Neural progenitor cell (in vitro differentiated cells): ENCODE data around the gene BMP7.

Source experiments
- EZH2phosphoT487 ChIP-seq: fragments of 200-600 bp; sonication (generic); IDR thresholded peaks from 2 replicates; pipeline ENCODE4 v1.6.1; 2017; ENCODE audit warnings: antibody characterized with exemption
- TF ChIP-seq, protein P1 (sequence below): fragments of 200-600 bp; sonication (generic); IDR thresholded peaks from 2 replicates; pipeline ENCODE4 v1.5.1; 2017; ENCODE audit warnings: antibody characterized with exemption, mild to moderate bottlenecking

DNA sequence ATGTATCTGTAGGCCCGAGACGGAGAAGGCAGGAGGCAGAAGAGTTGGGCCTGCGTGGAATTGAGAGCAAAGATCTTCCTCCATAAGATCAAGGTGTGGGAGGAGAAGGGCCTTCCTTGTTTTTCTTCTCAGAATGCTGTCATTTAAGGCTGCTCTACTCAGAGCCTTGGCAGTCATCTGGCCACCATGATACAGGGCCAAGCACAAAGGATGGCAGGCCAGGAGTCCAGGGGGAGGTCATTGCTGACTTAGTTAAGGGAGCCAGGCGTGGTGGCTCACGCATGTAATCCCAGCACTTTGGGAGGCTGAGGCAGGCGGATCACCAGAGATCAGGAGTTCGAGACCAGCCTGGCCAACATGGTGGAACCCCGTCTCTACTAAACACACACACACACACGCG lies 137.1 kb downstream of the BMP7 start:
- TF ChIP-seq EZH2phosphoT487: no peak
- TF ChIP-seq, protein P1, sequence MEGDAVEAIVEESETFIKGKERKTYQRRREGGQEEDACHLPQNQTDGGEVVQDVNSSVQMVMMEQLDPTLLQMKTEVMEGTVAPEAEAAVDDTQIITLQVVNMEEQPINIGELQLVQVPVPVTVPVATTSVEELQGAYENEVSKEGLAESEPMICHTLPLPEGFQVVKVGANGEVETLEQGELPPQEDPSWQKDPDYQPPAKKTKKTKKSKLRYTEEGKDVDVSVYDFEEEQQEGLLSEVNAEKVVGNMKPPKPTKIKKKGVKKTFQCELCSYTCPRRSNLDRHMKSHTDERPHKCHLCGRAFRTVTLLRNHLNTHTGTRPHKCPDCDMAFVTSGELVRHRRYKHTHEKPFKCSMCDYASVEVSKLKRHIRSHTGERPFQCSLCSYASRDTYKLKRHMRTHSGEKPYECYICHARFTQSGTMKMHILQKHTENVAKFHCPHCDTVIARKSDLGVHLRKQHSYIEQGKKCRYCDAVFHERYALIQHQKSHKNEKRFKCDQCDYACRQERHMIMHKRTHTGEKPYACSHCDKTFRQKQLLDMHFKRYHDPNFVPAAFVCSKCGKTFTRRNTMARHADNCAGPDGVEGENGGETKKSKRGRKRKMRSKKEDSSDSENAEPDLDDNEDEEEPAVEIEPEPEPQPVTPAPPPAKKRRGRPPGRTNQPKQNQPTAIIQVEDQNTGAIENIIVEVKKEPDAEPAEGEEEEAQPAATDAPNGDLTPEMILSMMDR: no peak
